Activated CD4-positive, alpha-beta T cell treated with anti-CD3 and anti-CD28 coated beads, Interleukin-2, Interleukin-4, amounts not matched to agents 100 ng/mL and 50 ng/mL, durations not matched to agents 16 hours and 8 hours (primary cell): ENCODE data around the gene SLC25A48.
"Not testable (repeated sequence)": the region's sequence is repeated elsewhere in the genome, so short reads cannot be mapped to it uniquely, and the experiment has no call there.

Experiments used
- DNase-seq: peaks from one replicate; pipeline ENCODE4 v3.0.0-alpha.2; 2020; ENCODE audit warnings: low spot score

SLC25A48 gene

DNA sequence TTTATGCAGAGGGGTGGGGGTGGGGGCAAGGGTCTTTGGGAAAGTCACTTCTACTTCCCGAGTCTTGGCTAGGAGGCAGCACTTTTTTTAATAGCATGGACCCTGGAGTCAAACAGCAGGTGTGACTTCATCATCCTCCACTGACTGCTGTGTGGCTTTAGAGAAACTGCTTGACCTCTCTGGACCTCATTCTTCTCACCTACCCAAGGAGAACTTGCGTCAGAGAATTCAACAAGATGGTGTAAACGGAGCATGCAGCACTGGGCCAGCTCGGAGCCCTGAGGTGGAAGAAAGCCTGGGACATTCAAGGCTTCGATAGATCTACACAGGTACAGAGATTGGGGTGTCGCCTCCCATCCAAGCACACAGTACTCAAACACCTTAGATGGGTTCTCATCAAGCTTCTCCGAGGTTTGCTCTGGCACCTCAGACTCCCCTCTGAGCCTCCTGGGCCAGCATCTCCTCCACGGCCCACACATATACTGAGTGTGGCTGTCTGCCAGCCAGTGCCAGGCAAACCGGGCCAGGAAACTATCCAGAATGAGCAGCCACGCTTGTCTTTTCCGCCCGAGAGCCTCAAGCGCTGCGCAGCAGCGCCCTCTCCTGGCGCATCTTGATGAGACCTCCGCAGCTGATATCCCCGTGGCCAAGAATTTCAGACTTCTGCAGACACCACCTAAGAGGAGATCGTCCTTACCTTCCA, 4.6 kb upstream of the SLC25A48 start:
- peak; percentile 47 for DNase-seq

DNA sequence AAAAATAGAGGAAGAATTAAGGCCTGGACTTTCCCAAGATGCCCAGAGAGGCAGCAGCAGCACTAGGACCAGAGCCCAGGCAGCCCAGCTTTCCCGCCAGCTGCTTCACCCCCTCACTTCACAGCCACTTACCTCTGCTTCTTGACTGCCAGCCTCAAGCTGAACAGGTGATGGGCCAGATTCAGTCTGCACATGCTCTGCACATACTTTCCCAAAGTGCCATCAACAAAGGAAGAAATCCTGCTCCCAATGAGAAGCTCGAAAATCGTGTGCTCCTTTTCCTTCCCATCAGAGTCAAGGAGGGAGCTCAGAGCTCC, 4.1 kb upstream of the SLC25A48 start:
- DNase-seq = no peak

DNA sequence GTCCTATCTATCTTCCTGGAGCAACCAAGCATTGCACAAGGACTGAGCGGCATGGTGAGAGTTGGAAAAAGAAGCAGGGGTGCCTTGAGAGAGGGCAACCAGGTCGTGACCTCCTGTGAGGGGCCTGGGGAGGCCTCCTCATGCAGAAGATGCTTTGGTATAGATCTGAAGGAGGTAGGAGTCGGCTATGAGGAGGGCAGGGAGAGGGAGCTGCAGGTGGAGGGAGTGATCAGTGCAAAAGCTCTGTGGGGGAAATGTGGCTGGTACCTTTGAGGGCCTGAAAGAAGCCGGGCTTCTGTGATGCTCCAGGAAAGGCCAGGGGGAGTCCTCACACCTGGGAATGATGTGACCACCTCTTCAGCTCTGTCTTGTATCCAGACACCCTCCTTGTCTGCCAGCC, 3.6 kb upstream of the SLC25A48 start:
- no peak for DNase-seq

DNA sequence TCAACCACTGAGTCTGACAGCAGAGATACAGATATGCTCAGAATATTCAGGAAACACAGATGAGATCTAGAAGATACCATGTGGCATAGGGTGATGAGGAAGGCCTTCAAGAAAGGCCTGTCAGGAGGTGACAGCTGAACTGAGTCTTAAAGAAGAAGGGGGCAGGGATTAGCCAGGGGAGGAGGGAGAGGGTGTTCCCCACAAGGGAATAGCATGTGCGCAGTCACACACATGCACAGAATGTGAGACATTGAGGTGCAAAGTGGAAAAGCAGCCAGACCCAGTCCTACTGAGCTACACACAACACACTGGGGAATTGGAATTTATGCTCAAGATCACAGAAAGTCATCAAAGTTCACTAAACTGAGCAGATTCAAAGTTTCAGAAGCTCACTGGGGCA, 3.0 kb upstream of the SLC25A48 start:
- no peak for DNase-seq

- no peak for DNase-seq
Measured at GRCh38 chr5:135831851-135832555, 2.5 kb upstream of the SLC25A48 start.

DNA sequence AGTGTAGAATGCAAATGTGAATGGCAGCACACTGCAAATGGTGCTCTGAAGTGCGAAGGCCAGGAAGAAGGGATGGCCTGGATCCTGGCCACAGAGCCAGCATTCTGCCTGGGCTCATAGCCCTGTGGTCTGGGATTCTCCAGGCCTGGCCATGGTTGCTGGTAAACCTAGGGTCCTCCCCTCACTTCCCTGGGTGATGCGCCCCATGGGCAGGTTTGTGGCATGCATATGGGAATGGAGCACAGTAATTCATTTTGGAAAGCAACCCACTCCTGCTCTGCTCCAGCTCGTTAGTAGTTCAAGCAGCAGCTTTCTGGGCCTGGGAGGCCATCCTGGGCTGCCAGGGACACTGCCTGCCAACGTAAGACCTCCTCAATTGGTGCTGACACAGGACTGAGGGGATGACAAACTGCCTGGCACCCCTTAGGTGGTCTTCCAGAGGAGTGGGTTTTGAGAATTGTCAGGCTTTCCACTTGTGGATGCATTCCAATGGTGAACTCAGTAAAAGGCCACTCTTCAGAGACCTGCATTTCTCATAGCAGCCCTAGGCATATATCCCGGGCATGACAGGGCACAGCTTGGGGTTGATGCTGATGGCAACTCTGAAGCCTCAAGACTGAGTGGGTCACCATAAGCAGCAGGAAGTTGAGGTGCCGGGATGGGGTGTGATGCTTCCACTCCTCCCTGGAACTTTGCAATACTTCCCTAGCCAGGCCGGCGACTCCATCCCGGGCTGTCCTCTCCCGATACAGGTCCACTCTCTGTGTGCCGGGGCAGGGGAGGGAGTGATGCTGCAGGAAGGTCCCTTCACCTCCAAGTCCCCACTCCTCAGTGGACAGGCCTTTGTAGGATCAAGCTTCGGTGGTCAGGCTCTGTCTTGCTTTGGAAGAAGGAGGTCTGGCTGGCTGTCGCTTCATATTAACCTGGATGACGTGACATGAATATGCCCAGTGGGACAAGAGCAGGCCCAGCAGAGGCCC, 1.2 kb upstream of the SLC25A48 start:
- no peak for DNase-seq

DNA sequence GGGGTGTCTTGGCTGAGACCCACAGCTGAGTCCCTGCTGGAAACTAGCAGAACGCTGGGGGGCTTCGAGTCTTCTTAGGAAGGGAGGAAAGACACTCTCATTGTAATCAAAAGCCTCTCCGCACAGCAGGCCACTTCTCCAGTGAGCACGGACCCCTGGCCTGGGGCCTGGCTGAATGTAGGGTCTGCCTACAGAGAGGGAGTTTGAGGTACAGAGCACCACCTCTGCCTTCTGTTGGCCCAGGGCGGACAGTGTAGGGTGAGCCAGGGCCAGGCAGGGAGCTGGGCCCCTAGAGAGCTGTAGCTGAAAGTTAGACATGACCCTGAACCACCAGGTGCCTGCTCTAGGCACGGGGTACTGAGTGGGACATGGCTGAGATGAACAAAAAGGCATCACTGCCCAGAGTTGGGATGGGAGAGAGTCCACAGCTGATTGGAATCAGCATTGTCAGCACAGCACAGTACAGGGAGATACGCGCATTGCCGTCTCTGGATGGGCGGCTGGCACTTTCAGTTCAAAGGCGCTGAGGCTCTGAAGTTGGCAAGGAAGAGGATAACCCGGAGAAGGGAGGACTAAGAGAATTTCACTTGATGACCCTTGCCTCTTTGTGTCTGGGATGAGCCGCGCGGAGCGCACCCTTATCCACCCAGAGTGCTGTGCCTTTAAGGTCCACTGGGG, 363 bp upstream of the SLC25A48 start:
- no peak for DNase-seq

GRCh38 chr5:135835766-135836165, 1.3 kb downstream of the SLC25A48 start:
- DNase-seq = no peak

DNA sequence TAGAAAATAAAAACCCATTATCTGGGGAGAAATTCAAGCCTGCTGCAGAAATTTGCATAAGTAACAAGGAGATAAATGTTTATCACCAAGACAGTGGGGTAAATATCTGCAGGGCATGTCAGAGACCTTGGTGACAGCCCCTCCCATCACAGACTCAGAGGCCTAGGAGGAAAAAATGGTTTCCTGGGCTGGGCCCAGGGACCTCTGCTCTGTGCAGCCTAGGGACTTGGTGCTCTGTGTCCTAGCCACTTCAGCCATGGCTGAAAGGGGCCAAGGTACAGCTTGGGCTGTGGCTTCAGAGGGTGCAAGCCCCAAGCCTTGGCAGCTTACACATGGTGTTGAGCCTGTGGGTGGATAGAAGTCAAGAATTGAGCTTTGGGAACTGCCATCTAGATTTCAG, 3.9 kb downstream of the SLC25A48 start:
- DNase-seq = not testable (repeated sequence)

DNA sequence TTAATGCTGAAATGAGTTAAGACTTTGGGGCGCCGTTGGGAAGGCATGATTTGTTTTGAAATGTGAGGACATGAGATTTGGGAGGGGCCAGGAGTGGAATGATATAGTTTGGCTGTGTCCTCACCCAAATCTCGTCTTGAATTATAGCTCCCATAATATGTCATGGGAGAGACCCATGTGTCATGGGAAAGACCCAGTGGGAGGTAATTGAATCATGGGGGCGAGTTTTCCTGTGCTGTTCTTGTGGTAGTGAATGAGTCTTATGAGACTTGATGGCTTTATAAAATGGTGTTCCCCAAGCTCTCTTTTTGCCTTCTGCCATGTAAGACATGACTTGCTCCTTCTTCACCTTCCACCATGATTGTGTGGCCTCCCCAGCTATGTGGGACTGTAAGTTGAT, 5.1 kb downstream of the SLC25A48 start:
- no peak for DNase-seq

DNA sequence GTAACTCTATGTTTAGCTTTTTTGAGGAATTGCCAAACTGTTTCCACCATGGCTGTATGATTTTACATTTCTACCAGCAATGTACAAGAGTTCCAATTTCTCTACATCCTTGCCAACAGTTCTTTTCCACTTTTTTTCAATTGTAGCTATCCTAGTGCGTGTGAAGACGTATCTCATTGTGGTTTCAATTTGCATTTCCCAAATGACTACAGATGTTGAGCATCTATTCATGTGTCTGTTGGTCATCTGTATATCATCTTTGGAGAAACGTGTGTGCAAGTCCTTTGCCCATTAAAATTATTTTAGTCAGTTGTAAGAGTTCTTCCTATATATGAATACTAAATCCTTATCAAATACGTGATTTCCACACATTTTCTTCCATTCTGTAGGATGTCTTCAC, 6.5 kb downstream of the SLC25A48 start:
- no peak for DNase-seq

- no peak for DNase-seq
Measured at GRCh38 chr5:135842737-135843136, 8.3 kb downstream of the SLC25A48 start.

DNA sequence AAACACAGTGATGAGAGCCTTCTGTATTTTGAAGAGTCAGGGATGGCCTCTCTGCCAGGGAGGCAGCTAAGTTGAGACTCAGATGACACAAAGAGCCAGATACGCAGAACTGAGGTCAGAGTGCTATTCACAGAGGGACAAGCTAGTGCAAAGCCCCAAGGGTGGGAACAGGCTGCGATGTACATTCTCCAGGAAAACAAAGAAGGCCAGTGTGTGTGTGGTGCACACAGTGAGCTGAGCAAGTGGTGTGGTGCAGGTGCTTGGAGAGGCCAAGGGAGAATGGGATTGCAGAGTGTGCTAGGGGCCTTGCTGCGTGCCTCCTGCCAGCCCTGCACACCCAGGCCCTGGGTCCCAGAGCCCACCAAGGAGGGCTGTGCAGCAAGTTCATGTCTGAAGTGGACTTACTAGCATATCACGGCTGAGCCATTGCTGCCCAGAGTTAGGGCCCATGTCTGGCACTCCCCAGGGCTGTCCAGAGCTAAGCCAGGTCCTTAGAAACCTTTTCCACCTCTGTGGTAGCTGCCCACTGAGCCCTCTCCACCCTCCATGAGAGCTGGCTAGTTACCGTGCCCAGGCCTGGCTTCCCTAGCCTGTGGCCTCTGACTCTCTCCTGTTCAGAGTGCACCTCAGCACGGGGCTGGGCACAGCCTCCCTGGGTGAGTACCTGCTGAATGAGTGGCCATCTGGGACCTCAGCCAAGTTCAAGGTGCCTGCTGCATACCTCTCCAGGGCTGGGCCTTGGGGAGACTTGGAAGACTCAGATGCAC, 9.3 kb downstream of the SLC25A48 start:
- DNase-seq = no peak

DNA sequence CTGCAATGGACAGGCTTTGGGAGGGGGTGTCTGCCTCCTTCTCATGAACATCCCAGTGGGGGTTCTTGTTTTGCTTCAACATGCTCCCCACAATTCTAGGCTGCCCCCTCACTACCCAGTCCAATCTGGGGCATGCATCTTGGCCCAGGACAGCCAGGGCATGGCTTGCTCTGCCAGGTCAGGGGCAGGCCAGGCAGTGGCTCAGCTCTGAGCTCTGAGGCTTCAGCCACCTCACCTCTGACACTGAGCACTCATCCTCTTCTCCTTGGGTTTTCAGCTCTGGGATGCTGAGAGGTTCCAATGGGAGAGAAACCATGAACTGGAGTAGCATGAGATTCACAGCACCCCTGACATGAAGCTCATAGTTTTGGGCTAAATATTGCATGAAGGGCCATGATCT, 11.8 kb downstream of the SLC25A48 start:
- no peak for DNase-seq

DNA sequence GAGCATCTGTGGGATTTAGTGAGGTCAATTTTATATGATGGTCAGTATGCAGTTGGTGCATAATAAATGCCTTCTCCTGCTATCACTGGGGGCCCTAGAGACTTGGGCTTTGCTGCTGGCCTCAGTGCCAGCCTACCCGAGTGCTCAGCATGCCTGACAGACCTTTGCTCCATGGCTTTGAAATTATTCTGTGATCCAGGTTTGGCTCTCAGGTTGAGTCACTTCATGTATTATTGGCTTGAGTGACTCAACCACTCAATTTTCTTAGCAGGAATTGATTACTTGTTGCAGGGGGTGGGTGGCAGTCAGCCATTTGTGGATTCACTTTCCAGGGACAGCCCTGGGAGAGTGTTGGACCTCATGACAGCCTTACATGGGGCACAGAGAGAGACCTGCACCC, 13.5 kb downstream of the SLC25A48 start:
- DNase-seq = no peak

DNA sequence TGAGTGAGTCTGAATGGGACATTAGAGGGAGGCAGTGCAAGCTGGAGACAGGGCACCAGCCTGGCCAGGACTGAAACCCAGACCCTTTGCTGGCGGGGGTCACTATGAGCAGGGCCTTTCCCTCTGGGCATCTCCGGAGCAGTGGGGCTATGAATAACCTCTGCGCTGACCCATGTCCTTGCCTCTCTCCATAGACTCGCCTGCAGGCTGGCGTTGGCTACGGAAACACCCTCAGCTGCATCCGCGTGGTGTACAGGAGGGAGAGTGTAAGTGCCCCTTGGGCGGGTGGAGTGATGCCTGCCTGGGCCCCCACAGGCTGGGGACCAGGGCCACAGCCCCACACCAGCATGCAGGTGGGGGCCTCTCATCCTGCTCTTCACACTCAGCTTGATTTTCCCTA, 15.8 kb downstream of the SLC25A48 start:
- DNase-seq = no peak

GRCh38 chr5:135850671-135851070, 16.2 kb downstream of the SLC25A48 start:
- no peak for DNase-seq

DNA sequence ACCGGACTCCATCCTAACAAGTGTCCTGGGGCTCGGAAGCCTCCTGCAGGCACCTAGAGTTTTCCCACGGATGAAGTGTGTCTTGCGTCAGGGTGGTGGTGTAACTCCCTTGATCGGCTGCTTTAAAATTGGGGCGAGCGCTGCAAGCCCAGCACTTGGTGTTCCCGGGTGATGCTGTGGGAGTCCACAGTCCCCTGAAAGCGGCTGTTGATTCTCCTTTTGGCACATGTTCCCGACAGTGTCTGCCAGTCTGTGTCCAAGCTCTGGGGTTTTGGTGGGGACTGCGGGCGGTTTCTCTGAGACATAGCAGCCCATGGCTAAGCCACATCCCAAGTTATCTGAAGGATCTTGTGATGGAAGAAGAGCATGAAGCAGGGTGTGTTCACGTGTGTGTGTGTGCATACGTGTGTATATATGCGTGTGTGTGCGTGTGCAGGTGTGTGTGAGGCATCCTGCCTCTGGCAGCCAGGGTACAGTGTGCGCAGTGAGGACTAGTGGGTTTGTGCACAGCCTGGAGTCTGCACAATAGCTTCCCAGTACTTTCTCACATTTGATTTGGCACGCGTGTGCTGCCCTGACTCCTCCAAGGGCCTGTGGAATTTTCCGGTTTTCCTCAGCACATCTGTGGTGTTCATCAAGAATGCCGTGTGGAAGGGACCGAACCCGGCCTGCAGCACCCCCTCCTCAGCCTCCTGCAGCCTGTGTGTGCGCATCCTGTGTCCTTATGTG, 16.9 kb downstream of the SLC25A48 start:
- no peak for DNase-seq

DNA sequence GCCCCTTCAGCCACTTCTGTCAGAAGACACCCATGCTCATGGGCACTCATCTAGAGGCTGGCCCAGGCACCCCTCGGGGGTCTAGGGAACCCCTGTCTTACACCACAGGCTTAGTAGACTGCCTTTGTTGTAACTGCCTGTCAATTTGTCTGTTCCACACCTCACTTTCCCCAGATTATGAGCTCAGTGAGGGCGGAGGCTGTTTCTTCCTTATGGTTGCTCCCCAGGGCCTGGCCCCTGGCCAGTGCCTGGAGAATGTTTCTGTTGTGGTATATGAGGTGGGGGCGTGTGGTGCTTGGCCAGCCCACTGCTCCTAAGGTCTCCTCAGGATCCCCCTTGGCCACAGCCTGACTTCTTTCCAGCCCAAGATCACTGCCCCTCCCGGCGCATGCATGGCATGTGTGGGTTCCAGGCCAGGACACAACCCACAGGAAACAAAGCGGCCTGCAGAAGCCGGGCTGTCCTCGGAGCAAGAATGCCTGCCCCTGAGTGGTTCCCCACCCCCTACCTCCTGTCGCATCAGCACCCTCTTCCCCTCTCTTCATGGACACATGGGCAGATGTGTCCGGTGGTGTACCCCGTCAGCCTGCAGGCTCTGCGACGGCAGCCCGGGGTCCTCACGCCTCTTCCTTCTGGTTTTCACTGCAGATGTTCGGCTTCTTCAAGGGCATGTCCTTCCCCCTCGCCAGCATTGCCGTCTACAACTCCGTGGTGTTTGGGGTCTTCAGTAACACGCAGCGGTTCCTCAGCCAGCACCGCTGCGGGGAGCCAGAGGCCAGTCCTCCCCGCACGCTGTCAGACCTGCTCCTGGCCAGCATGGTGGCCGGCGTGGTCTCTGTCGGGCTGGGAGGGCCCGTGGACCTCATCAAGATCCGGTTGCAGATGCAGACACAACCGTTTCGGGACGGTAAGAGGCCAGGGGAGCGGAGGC, 17.7 kb downstream of the SLC25A48 start:
- no peak for DNase-seq
